HCT116 (cell line): Measurements from ENCODE around the gene DGKG. TPM values are rescaled to one million over a fixed set of nuclear protein-coding genes. Genes with fewer than 3 reads are reported as not detected.

Source experiments
- ATAC-seq: fragments of 200-7000 bp; cut with Tn5 transposase; 2 replicates; pipeline ENCODE4 v1.9.1; 2020; ENCODE audit warnings: mild to moderate bottlenecking, moderate library complexity
- BruUV-seq: library from RNA; stranded (reverse); fragments of 400-500 nt; replicated peaks from 2 replicates; lab custom pipeline; 2021; lab: Mats Ljungman, UMichigan
- CTCF ChIA-PET: fragments of 300-600 bp; sonication (Branson Sonifier 250); formaldehyde crosslinking; loops from one replicate; lab custom pipeline; 2021; ENCODE audit warnings: antibody characterized with exemption; lab: Charles Lee
- POLR2A ChIA-PET: fragments of 300-600, 350-600 bp; sonication (Branson Sonifier 250); formaldehyde crosslinking; loops from one replicate; lab custom pipeline; 2021; ENCODE audit warnings: antibody characterized with exemption; lab: Charles Lee
- RAD21 ChIA-PET, 2 experiments: fragments of 300-600 bp; sonication (Branson Sonifier 250); formaldehyde crosslinking; loops; one replicate each; lab custom pipeline; 2023; ENCODE audit warnings: low total read pairs in 2 of 2; ENCODE audit not compliant: uncharacterized antibody in 2 of 2, unreplicated experiment in 2 of 2, low non-redundant PET in 1 of 2; lab: Charles Lee
- DNase-seq: peaks from one replicate; pipeline ENCODE4 v3.0.0-alpha.2; 2010; ENCODE audit warnings: low read depth, low spot score
- H2AFZ ChIP-seq: fragments of 200-600 bp; shearing (Covaris generic), sonication (generic); 2 replicates; pipeline ENCODE4 v1.6.1; 2017; ENCODE audit warnings: low read depth, mixed run types, mixed read lengths, antibody characterized with exemption, low read length; ENCODE audit not compliant: poor library complexity, severe bottlenecking
- H3K27ac ChIP-seq: 2 replicates; pipeline ENCODE4 v1.5.1; 2012; ENCODE audit warnings: low read depth, low read length
- H3K27me3 ChIP-seq: fragments of 200-600 bp; sonication (generic); 2 replicates; pipeline ENCODE4 v1.6.1; 2016; ENCODE audit warnings: mixed run types, low read length, mixed read lengths; ENCODE audit not compliant: insufficient read depth
- H3K36me3 ChIP-seq, 2 experiments: fragments of 200-500 bp in 1 of 2; fragments of 200-600 bp in 1 of 2; sonication (Bioruptor generic) in 1 of 2; sonication (generic) in 1 of 2; 2 replicates each; pipeline versions ENCODE4 v1.5.1 to v1.6.1; 2014 to 2016; ENCODE audit warnings: low read length in 2 of 2, inconsistent platforms in 1 of 2, mixed read lengths in 1 of 2, mixed run types in 1 of 2; ENCODE audit not compliant: insufficient read depth in 2 of 2, control insufficient read depth in 1 of 2
- H3K4me1 ChIP-seq, 2 experiments: fragments of 200-600 bp in 1 of 2; sonication (generic) in 1 of 2; 2 replicates each; pipeline versions ENCODE4 v1.5.1 to v1.6.1; 2012 to 2017; ENCODE audit warnings: low read length in 2 of 2, inconsistent platforms in 1 of 2, mild to moderate bottlenecking in 1 of 2, mixed read lengths in 1 of 2, mixed run types in 1 of 2, moderate library complexity in 1 of 2; ENCODE audit not compliant: insufficient read depth in 2 of 2, control insufficient read depth in 1 of 2
- H3K4me2 ChIP-seq: fragments of 200-600 bp; sonication (generic); 2 replicates; pipeline ENCODE4 v1.6.1; 2017; ENCODE audit warnings: mixed run types, low read length, mixed read lengths
- H3K4me3 ChIP-seq, 2 experiments: fragments of 200-600 bp in 1 of 2; sonication (generic) in 1 of 2; replicated peaks in 1 of 2; 2 replicates each; pipeline ENCODE4 v1.5.1; 2011 to 2016; ENCODE audit warnings: low read length in 2 of 2, control low read depth in 1 of 2, low read depth in 1 of 2, mild to moderate bottlenecking in 1 of 2, mixed read lengths in 1 of 2, mixed run types in 1 of 2
- H3K79me2 ChIP-seq: fragments of 200-600 bp; sonication (generic); 2 replicates; pipeline ENCODE4 v1.6.1; 2017; ENCODE audit warnings: mild to moderate bottlenecking, mixed run types, low read length, moderate library complexity, mixed read lengths; ENCODE audit not compliant: insufficient read depth
- H3K9ac ChIP-seq: fragments of 200-600 bp; sonication (generic); 2 replicates; pipeline ENCODE4 v1.6.1; 2016; ENCODE audit warnings: low read length, mixed read lengths
- H3K9me2 ChIP-seq: fragments of 200-600 bp; sonication (generic), shearing (Covaris generic); 2 replicates; pipeline ENCODE4 v1.6.1; 2017; ENCODE audit warnings: mixed run types, mild to moderate bottlenecking, moderate library complexity; ENCODE audit not compliant: insufficient read depth
- H3K9me3 ChIP-seq, 2 experiments: fragments of 200-500 bp in 1 of 2; fragments of 200-600 bp in 1 of 2; sonication (Bioruptor generic) in 1 of 2; sonication (generic) in 1 of 2; 2 replicates each; pipeline ENCODE4 v1.6.1; 2014 to 2017; ENCODE audit warnings: low read length in 2 of 2, mixed read lengths in 2 of 2, inconsistent platforms in 1 of 2, low read depth in 1 of 2, mild to moderate bottlenecking in 1 of 2, mixed run types in 1 of 2, moderate library complexity in 1 of 2; ENCODE audit not compliant: control insufficient read depth in 1 of 2, insufficient read depth in 1 of 2
- H4K20me1 ChIP-seq: fragments of 200-600 bp; sonication (generic), shearing (Covaris generic); 2 replicates; pipeline ENCODE4 v1.6.1; 2017; ENCODE audit warnings: mixed run types, mild to moderate bottlenecking, moderate library complexity; ENCODE audit not compliant: insufficient read depth
- CEBPB ChIP-seq: IDR thresholded peaks from 2 replicates; pipeline ENCODE4 v1.6.1; 2012; ENCODE audit warnings: low read depth
- EGR1 ChIP-seq: IDR thresholded peaks from 2 replicates; pipeline ENCODE4 v1.6.1; 2012; ENCODE audit warnings: low read depth
- ELF1 ChIP-seq: IDR thresholded peaks from 2 replicates; pipeline ENCODE4 v1.6.1; 2012; ENCODE audit warnings: low read depth, borderline replicate concordance
- EZH2 ChIP-seq: fragments of 200-600 bp; sonication (generic); IDR thresholded peaks from 2 replicates; pipeline ENCODE4 v1.6.1; 2017; ENCODE audit warnings: antibody characterized with exemption, mixed run types
- FOSL1 ChIP-seq: IDR thresholded peaks from 2 replicates; pipeline ENCODE4 v1.6.1; 2012; ENCODE audit warnings: low read depth
- POLR2A ChIP-seq: IDR thresholded peaks from 2 replicates; pipeline ENCODE4 v1.7.0; 2011; ENCODE audit warnings: borderline replicate concordance; ENCODE audit not compliant: insufficient read depth, insufficient read length; ENCODE audit errors: extremely low read depth
- POLR2AphosphoS5 ChIP-seq: IDR thresholded peaks from 2 replicates; pipeline ENCODE4 v1.6.1; 2011; ENCODE audit warnings: mild to moderate bottlenecking, low read depth, low read length, moderate library complexity
- RAD21 ChIP-seq: IDR thresholded peaks from 2 replicates; pipeline ENCODE4 v1.6.1; 2012; ENCODE audit warnings: low read depth, mild to moderate bottlenecking
- SIN3A ChIP-seq: IDR thresholded peaks from 2 replicates; pipeline ENCODE4 v1.6.1; 2012; ENCODE audit warnings: low read depth
- SP1 ChIP-seq: IDR thresholded peaks from 2 replicates; pipeline ENCODE4 v1.6.1; 2012; ENCODE audit warnings: low read depth
- SRF ChIP-seq: IDR thresholded peaks from 2 replicates; pipeline ENCODE4 v1.6.1; 2012; ENCODE audit warnings: low read depth
- YY1 ChIP-seq: IDR thresholded peaks from 2 replicates; pipeline ENCODE4 v1.6.1; 2011; ENCODE audit warnings: low read length, low read depth, moderate library complexity, mild to moderate bottlenecking; ENCODE audit not compliant: insufficient replicate concordance; ENCODE audit errors: extremely low read depth
- ZNF274 ChIP-seq: fragments of 200-500 bp; sonication (Bioruptor generic); IDR thresholded peaks from 2 replicates; pipeline ENCODE4 v1.6.1; 2014; ENCODE audit warnings: mild to moderate bottlenecking, low read depth, low read length, inconsistent platforms
- intact Hi-C: fragments of 100-400 bp; cut with micrococcal nuclease; formaldehyde crosslinking; loops from 2 replicates; pipeline ENCODE4 v1.10.0; 2022
- total RNA-seq: library from RNA; stranded (reverse); gene quantifications from one replicate; pipeline ENCODE4 v1.2.1, GENCODE V29; 2021; ENCODE audit not compliant: unreplicated experiment
- TF ChIP-seq, protein P1 (sequence below), 3 experiments: fragments of 200-600 bp in 1 of 3; sonication (generic) in 1 of 3; IDR thresholded peaks in 2 of 3; conservative IDR thresholded peaks in 1 of 3; 2 replicates each; pipeline ENCODE4 v1.5.1; 2012 to 2017; ENCODE audit warnings: low read depth in 2 of 3, low read length in 2 of 3, antibody characterized with exemption in 1 of 3, borderline replicate concordance in 1 of 3, control low read depth in 1 of 3, mild to moderate bottlenecking in 1 of 3, mixed read lengths in 1 of 3, mixed run types in 1 of 3, moderate library complexity in 1 of 3; ENCODE audit not compliant: insufficient read depth in 1 of 3
- TF ChIP-seq, protein P2 (sequence below): IDR thresholded peaks from 2 replicates; pipeline ENCODE4 v1.6.1; 2012
- TF ChIP-seq, protein P3 (sequence below): IDR thresholded peaks from 2 replicates; pipeline ENCODE4 v1.6.1; 2012

Gene DGKG
- total RNA-seq, 1 experiment from 2014 or later = 4.8 TPM

DNA sequence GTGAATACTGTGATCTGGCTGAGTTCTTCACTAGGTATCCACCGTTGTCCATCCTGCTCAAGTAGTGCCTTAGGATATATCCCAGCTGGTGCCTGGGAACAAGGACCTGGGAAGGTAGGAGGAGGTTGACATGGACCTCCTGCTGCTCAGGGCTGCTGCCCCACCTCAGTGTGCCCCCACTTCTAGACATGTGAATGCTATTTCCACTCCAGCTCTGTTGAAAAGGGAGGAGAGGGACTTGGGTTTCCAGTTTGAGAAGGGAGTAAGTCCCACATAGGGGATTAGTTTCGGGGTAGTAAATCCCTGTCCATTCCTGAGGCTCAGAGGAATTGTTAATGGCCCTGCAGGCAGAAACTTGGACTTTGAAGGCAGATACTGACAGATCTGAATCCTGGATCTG is 220.2 kb downstream of the DGKG start:
- Histone ChIP-seq H3K27me3 (no peaks in the 10 kb centered on the region), H3K4me1 (no peaks in the 10 kb centered on the region; a peak in 1 of 4 replicates), H3K79me2 (no peaks in the 10 kb centered on the region), H3K9me2 (no peaks in the 10 kb centered on the region), H3K9me3 (no peaks in the 10 kb centered on the region), H3K4me3 (no peak overlapping the region), H3K36me3 (no peaks in the 10 kb centered on the region), H2AFZ (no peak overlapping the region), H4K20me1 (no peaks in the 10 kb centered on the region), H3K4me2 (no peak overlapping the region), H3K9ac (no peak overlapping the region), H3K27ac (no peak overlapping the region)
- ATAC-seq (no peak), DNase-seq (no peak)
- no TSS peak for BruUV-seq
- intact Hi-C loops = no loop called here
- ChIA-PET RAD21 (no interaction called here), POLR2A (no interaction called here), CTCF (no interaction called here)
- TF ChIP-seq RAD21 (no peak), POLR2AphosphoS5 (no peak), FOSL1 (no peak), EZH2 (no peak), SRF (no peak), CEBPB (no peak), YY1 (no peak), SP1 (no peak), POLR2A (no peak), SIN3A (no peak), EGR1 (no peak), ELF1 (no peak), ZNF274 (no peak)
- TF ChIP-seq, protein P1, sequence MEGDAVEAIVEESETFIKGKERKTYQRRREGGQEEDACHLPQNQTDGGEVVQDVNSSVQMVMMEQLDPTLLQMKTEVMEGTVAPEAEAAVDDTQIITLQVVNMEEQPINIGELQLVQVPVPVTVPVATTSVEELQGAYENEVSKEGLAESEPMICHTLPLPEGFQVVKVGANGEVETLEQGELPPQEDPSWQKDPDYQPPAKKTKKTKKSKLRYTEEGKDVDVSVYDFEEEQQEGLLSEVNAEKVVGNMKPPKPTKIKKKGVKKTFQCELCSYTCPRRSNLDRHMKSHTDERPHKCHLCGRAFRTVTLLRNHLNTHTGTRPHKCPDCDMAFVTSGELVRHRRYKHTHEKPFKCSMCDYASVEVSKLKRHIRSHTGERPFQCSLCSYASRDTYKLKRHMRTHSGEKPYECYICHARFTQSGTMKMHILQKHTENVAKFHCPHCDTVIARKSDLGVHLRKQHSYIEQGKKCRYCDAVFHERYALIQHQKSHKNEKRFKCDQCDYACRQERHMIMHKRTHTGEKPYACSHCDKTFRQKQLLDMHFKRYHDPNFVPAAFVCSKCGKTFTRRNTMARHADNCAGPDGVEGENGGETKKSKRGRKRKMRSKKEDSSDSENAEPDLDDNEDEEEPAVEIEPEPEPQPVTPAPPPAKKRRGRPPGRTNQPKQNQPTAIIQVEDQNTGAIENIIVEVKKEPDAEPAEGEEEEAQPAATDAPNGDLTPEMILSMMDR (IDR thresholded peaks at IDR 0.05 in 2 of 3, conservative IDR thresholded peaks at IDR 0.05 in 1 of 3; ENCODE audit: borderline replicate concordance in 1 of 3, insufficient read depth in 1 of 3, low read depth in 2 of 3, low read length in 2 of 3) = no peak
- TF ChIP-seq, protein P2, sequence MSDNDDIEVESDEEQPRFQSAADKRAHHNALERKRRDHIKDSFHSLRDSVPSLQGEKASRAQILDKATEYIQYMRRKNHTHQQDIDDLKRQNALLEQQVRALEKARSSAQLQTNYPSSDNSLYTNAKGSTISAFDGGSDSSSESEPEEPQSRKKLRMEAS = no peak
- TF ChIP-seq, protein P3, sequence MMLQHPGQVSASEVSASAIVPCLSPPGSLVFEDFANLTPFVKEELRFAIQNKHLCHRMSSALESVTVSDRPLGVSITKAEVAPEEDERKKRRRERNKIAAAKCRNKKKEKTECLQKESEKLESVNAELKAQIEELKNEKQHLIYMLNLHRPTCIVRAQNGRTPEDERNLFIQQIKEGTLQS = no peak
